Measurements from ENCODE around the gene NPLOC4.
A peak's percentile ranks its signal among the peaks of the same experiment; 100 is the strongest.

The NPLOC4 gene

DNA sequence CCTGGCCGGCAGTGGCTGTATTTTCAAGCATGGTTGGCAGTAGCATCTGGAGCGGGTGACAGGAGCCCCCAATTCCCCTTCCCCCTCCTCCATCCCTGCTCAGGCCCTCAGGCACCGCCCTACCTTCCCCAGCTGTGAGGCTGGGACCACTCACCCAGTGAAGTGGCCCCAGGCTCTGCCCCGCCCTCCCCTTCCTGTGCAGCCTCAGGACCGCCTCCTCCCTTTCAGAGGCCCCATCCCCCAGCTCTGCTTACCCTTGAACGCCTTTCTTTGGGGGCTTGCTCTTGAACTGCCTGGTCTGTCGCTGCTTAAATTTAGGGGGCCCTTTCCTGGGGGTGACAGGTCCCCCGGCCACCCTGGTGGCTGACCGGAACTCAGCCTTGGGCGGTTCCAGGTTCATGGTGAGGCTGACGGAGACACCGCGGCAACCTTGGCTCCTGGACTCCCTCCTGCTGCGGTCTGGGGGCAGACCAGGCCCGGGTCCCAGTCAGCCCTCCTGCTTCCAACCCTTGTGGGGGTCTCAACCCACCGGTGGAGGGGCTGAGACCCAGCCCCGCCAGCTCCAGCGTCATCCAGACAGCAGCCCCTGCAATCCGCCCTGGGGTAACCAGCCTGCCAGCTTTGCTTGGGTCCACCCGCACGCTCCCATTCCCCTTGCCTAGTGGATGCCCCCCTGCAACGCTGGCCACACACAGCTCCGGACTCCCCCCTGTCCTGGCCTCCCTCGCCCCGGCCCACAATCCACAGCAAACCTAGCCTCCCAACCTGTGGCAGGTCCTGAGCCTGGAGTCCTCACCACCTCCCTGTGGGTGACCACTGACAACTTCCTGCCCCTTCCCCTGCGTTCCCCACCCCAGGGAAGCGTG is 16.2 kb upstream of the NPLOC4 start:
- H3K27me3 ChIP-seq (replicated peaks; ENCODE audit: control insufficient read depth, insufficient read depth, low read length): no peaks in the 10 kb centered on the region
- H3K36me3 ChIP-seq (ENCODE audit: control insufficient read depth, insufficient read depth, low read length): no peaks in the 10 kb centered on the region
- peak overlapping the region; percentile 7; the same call in 1 of the 2 replicates for H3K4me3 ChIP-seq (replicated peaks; ENCODE audit: low read depth, low read length)
- DNase-seq (ENCODE audit: extremely low read depth, insufficient read length): no peak
- TF ChIP-seq, protein P1, sequence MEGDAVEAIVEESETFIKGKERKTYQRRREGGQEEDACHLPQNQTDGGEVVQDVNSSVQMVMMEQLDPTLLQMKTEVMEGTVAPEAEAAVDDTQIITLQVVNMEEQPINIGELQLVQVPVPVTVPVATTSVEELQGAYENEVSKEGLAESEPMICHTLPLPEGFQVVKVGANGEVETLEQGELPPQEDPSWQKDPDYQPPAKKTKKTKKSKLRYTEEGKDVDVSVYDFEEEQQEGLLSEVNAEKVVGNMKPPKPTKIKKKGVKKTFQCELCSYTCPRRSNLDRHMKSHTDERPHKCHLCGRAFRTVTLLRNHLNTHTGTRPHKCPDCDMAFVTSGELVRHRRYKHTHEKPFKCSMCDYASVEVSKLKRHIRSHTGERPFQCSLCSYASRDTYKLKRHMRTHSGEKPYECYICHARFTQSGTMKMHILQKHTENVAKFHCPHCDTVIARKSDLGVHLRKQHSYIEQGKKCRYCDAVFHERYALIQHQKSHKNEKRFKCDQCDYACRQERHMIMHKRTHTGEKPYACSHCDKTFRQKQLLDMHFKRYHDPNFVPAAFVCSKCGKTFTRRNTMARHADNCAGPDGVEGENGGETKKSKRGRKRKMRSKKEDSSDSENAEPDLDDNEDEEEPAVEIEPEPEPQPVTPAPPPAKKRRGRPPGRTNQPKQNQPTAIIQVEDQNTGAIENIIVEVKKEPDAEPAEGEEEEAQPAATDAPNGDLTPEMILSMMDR (IDR thresholded peaks at IDR 0.05; ENCODE audit: insufficient read depth, low read length, poor library complexity, severe bottlenecking): no peak

DNA sequence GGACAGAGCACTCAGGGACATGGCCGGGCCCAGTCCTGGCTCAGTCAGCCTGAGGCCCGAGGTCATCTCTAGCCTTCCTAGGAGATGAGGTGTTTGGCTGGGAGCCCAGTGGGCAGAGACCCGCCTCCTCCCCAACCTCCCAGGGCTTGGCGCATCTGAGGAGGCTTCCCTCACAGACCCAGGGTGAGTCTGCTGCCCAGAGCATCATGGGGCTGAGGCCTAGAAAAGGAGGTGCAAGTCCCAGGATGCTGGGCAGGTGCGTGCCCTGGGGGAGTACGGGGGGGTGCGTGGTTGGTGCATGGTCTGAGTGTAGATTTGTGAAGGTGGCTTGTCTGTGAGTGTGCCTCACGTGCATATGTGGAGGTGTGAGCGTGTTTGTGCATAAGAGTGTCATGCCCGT is 14.8 kb upstream of the NPLOC4 start:
- Histone ChIP-seq H3K4me3 (replicated peaks; ENCODE audit: low read depth, low read length) (no peak overlapping the region), H3K36me3 (ENCODE audit: control insufficient read depth, insufficient read depth, low read length) (no peaks in the 10 kb centered on the region), H3K27me3 (replicated peaks; ENCODE audit: control insufficient read depth, insufficient read depth, low read length) (no peaks in the 10 kb centered on the region)
- TF ChIP-seq, protein P1 (IDR thresholded peaks at IDR 0.05; ENCODE audit: insufficient read depth, low read length, poor library complexity, severe bottlenecking): no peak
- no peak for DNase-seq (ENCODE audit: extremely low read depth, insufficient read length)

DNA sequence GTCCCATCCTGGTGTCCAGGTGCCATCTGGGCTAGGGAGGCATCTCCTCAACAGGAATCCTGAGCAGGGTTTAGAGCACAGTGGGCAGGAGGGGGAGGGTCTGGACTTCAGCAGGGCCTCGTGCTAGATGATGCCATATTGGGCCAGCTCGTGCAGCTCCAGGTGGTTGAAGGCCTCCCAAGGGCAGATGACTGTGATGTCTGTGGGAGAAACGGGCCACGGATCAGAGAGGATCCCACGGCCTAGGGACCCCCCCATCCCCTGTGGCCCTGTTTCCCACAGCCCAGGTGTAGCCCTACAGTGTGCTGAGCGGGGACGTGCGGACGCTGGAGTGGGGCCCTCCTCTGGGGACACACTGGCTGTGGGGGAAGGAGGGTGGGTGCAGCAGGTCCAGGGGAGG is 14.0 kb upstream of the NPLOC4 start:
- Histone ChIP-seq H3K4me3 (replicated peaks; ENCODE audit: low read depth, low read length) (no peak overlapping the region), H3K27me3 (replicated peaks; ENCODE audit: control insufficient read depth, insufficient read depth, low read length) (no peaks in the 10 kb centered on the region), H3K36me3 (ENCODE audit: control insufficient read depth, insufficient read depth, low read length) (no peaks in the 10 kb centered on the region)
- DNase-seq (ENCODE audit: extremely low read depth, insufficient read length): no peak
- TF ChIP-seq, protein P1 (IDR thresholded peaks at IDR 0.05; ENCODE audit: insufficient read depth, low read length, poor library complexity, severe bottlenecking): no peak

DNA sequence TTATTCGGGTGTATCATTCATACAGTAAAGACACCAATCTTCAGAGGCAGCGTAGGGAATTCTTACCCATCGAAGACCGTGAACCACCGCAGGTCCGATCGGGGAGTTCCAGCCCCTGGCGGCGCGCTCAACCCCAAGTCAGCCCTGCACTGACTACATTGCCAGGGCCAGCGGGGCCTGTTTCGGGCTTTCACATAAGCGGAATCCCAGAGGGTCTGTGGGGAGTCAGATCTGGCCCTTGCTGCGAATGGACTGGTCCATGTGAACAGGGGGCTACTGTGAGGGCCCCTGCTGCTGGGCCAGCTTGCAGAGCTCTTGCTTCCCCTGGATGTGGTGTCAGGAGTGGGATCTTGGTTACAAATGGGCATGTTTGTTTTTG is 11.8 kb upstream of the NPLOC4 start:
- Histone ChIP-seq H3K36me3 (ENCODE audit: control insufficient read depth, insufficient read depth, low read length) (no peaks in the 10 kb centered on the region), H3K27me3 (replicated peaks; ENCODE audit: control insufficient read depth, insufficient read depth, low read length) (no peaks in the 10 kb centered on the region), H3K4me3 (replicated peaks; ENCODE audit: low read depth, low read length) (no peak overlapping the region)
- no peak for DNase-seq (ENCODE audit: extremely low read depth, insufficient read length)
- TF ChIP-seq, protein P1 (IDR thresholded peaks at IDR 0.05; ENCODE audit: insufficient read depth, low read length, poor library complexity, severe bottlenecking): no peak

DNA sequence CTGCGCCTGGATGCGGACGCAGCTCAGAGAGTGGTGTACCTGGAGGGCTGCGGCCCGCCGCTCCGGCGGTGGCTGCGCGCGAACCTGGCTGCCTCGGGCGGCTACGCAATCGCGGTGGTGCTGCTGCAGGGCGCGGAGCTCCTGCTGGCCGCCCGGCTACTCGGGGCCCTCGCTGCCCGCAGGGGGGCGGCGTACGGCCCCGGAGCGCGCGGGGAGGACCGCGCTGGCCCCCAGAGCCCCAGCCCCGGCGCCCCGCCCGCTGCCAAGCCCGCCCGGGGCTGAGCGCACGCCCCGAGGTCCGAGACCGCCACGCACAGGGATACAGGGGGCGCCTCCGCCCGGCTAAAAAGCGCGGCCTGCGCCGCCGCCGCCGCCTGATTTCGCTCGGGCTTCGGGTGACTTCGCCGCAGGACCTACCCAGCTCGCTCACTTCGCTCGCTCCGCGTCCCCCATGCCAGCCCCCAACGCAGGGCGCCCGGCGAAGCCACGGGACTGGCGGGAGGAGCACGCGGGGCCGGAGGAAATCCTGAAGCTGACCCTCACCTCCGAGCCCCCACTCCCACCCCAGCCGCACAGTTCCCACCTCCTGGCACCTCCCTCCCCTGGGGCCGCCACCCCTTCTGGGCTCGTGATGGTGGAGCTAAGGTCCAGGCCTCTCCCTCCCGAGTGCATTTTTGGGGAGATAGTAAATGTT is 11.2 kb upstream of the NPLOC4 start:
- Histone ChIP-seq H3K36me3 (ENCODE audit: control insufficient read depth, insufficient read depth, low read length) (no peaks in the 10 kb centered on the region), H3K27me3 (replicated peaks; ENCODE audit: control insufficient read depth, insufficient read depth, low read length) (no peaks in the 10 kb centered on the region), H3K4me3 (replicated peaks; ENCODE audit: low read depth, low read length) (no peak overlapping the region)
- DNase-seq (ENCODE audit: extremely low read depth, insufficient read length): no peak
- TF ChIP-seq, protein P1 (IDR thresholded peaks at IDR 0.05; ENCODE audit: insufficient read depth, low read length, poor library complexity, severe bottlenecking): no peak

Data from GM06990 (cell line).